GM10847 (cell line): ENCODE results near the gene MXRA8.

Experiments
- POLR2A ChIP-seq: IDR thresholded peaks from 2 replicates; pipeline ENCODE4 v1.6.1; 2011; ENCODE audit not compliant: insufficient read length; ENCODE audit errors: extremely low read depth

MXRA8 gene

DNA sequence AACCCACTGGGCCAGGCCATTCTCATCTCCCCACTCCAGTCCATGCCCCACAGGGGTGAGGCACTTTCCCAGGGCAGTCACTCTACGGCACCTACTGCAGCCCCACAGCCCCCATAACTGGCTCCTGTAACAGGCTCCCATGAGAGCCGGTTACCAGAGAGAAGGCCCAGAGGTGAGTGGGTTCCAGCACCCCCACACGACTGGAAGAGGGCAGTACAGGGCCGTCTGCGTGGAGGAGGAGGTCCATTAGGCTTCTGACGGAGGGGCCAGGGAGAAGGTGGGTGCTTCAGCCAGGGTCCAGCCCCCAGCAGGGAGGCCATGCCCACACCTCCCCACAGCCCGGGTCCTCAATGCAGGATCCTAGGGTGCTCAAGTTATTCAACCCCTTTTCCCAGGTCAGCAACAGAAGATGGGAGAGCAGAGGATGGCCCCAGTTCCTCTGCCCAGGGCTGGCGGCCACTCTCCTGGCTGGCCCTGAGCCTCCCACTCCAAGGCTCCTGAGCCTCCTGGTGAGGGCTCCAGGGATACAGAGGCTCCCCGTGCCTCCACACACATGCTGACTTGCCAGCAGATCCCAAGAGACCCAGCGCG is 52.2 kb downstream of the MXRA8 start:
- no peak for TF ChIP-seq POLR2A

DNA sequence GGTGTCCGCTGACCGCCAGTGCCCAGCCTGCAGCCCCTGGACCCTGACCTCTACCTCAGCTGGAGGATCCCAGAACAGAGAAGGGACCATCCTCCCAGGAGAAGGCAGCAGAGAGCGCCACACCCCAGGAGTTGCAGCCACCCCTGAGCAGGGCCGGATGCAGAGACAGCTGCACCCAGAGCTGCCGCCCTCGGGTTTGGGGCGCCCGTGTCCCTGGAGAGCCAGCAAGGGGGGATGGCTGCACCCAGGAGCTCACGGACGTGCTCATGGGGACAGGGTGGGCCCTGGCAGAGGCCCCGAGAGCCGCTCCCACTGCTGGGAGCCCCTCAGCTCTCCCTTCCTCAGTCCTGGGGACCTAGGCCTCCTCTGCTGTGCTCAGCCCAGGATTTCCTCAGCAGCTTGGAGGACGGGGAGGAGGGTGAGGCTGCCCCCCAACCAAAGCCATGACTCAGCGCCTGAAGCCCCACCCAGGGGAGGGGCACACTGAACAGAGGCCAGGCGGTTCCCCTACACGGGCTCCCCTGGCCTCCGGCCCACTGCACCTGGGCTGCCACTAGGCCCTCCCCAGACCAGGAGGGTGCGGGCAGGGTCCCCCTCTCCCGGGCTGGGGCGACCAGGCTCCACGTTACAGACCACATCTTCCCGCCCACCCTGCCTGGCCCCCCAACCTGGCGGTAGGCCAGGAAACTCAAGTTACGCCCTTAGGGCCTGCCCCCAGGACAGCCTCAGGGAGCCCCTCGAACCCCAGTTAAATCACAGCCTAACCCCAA is 52.9 kb downstream of the MXRA8 start:
- peak; percentile 13 for TF ChIP-seq POLR2A

DNA sequence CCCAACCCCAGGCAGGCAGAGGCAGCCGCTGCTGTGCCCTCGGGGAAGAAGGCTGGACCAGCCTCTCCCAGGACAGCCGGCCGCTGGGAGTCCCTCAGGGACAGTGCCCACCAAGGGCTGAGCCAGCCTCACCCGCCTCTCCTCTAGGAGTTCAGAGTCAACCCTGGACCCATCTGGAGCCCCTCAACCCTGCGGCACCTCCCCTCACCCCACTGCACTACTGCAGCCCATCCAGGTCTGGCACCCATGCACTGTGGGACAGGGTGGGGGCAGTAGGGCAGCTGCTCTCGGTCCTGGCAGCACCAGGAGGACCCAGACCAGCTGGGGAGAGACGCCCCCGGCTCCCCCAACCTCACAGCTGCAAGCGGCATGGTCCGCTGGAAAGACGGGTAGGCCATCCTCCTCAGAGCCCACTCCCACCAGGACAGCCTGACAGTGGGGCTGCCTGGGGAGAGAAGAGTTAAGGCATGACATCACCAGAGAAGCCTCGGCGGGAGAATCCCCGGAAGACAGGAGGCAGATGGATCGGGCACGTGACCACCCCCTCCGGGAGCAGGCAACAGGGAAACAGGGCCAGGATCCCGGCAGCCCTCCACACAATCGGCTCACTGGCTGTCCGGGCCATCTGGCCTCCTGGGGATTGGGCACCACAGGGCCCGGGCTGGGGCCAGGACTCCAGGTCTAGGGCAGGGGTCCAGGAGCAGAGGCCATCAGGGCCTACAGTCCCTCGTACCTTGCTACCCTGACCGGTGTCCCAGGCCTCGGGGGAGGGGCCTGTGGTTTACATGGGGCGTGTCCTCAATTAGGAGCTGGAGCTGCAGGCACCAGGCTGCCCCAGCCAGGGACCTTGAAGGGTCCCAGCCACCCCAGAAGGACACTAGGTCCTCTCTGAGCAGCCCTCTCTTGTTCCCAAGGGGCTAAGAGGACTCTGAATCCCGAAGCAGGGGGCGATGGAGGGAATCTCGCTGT is 53.7 kb downstream of the MXRA8 start:
- no peak for TF ChIP-seq POLR2A

DNA sequence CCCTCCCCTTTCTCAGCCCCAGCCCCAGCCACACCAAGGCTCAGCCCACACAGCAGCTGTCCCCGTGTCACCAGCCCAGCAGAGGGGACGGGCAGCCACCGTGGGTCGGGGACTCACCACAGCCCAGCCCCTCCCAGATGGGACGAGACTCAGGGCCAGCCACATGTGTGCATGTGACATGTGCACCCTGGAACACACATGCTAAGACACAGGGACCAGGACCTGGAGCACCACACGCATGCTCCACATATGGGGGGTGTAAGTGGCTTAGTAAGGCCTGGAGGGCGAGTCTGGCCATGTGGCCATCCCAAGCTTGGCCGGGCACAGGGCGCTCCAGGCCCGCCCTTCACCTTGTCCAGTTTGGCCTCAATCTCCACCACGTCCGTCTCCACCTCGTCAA is 54.6 kb downstream of the MXRA8 start:
- no peak for TF ChIP-seq POLR2A

DNA sequence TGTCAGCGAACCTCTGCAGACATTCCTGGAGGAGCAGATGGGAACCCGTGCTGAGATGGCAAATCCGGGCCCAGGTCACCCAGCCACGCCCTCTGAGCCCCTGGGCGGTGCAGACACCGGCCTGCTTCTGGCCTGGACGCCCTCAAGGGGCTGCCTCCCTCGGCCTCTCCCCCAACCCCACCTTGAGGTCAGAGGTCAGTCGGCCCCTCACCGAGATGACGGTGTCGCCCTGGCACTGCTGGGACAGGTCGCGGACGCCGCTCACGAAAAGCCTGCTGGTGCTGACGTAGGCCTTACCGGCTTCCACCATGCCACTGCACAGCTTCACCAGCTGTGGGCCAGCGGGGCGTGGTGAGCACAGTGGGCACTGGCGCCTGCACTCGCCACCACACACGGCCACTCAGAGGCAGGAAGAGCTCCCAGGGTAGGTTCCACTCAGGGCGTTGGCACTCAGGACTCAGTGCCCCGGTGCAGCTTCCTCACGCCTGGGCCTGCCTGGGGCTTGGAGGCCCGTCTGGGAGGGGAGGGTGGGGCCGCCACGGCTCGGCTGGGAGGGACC is 55.3 kb downstream of the MXRA8 start:
- TF ChIP-seq POLR2A = no peak
